WTC11 (cell line): ENCODE data around the gene ARMH1. TPM values are rescaled to one million over a fixed set of nuclear protein-coding genes. Genes with fewer than 3 reads are reported as not detected.

ENCODE experiments used
- ATAC-seq: fragments of 200-7000 bp; cut with Tn5 transposase; 2 replicates; pipeline ENCODE4 v1.10.0; 2021; ENCODE audit warnings: mild to moderate bottlenecking, moderate library complexity
- CTCF ChIA-PET: fragments of 300-600 bp; sonication (Branson Sonifier 250); formaldehyde crosslinking; loops from one replicate; lab custom pipeline; 2021; ENCODE audit warnings: antibody characterized with exemption; lab: Charles Lee
- POLR2A ChIA-PET: fragments of 350-600 bp; sonication (Branson Sonifier 250); formaldehyde crosslinking; loops from one replicate; lab custom pipeline; 2021; ENCODE audit warnings: antibody characterized with exemption; lab: Charles Lee
- DNase-seq: peaks from one replicate; pipeline ENCODE4 v3.0.0; 2021; ENCODE audit warnings: low spot score
- H3K27ac Mint-ChIP-seq: 2 replicates; pipeline ENCODE4 v1.8.0; 2021; ENCODE audit warnings: mixed read lengths
- H3K27me3 Mint-ChIP-seq: 2 replicates; pipeline ENCODE4 v1.8.0; 2021; ENCODE audit warnings: low read depth, mild to moderate bottlenecking, moderate library complexity, mixed read lengths
- H3K36me3 Mint-ChIP-seq: 2 replicates; pipeline ENCODE4 v1.8.0; 2021; ENCODE audit warnings: mixed read lengths
- H3K4me1 Mint-ChIP-seq: 2 replicates; pipeline ENCODE4 v1.8.0; 2022; ENCODE audit warnings: mixed read lengths
- H3K4me3 Mint-ChIP-seq: 2 replicates; pipeline ENCODE4 v1.8.0; 2021; ENCODE audit warnings: mild to moderate bottlenecking, moderate library complexity, mixed read lengths
- H3K9me3 Mint-ChIP-seq: 2 replicates; pipeline ENCODE4 v1.8.0; 2021; ENCODE audit warnings: mixed read lengths
- CBFB ChIP-seq: sonication (generic); formaldehyde crosslinking; IDR thresholded peaks from 2 replicates; pipeline ENCODE4 v1.8.1; 2022; ENCODE audit warnings: mild to moderate bottlenecking, low read depth, missing genetic modification reagents
- CREB1 ChIP-seq: sonication (generic); formaldehyde crosslinking; IDR thresholded peaks from 2 replicates; pipeline ENCODE4 v1.8.0; 2023; ENCODE audit warnings: mild to moderate bottlenecking, missing genetic modification reagents
- GRHL2 ChIP-seq: fragments of 250-450 bp; sonication (Bioruptor Pico); IDR thresholded peaks from 2 replicates; pipeline ENCODE4 v1.8.0; 2022; ENCODE audit warnings: mild to moderate bottlenecking, moderate library complexity; ENCODE audit not compliant: insufficient replicate concordance, severe bottlenecking
- JAZF1 ChIP-seq: fragments of 250-450 bp; sonication (Bioruptor Pico); IDR thresholded peaks from 2 replicates; pipeline ENCODE4 v1.9.0; 2021; ENCODE audit warnings: moderate library complexity, mild to moderate bottlenecking, inconsistent platforms
- MXD4 ChIP-seq: fragments of 250-450 bp; sonication (Bioruptor Pico); IDR thresholded peaks from 2 replicates; pipeline ENCODE4 v1.8.0; 2021; ENCODE audit warnings: mild to moderate bottlenecking, moderate library complexity, borderline replicate concordance
- MYBL2 ChIP-seq: sonication (generic); formaldehyde crosslinking; IDR thresholded peaks from 2 replicates; pipeline ENCODE4 v1.8.1; 2023; ENCODE audit warnings: mild to moderate bottlenecking, moderate library complexity, missing genetic modification reagents
- NFYB ChIP-seq: sonication (generic); formaldehyde crosslinking; conservative IDR thresholded peaks from 2 replicates; pipeline ENCODE4 v1.8.0; 2022; ENCODE audit warnings: low read depth, missing genetic modification reagents
- NR1H2 ChIP-seq: sonication (generic); formaldehyde crosslinking; IDR thresholded peaks from 2 replicates; pipeline ENCODE4 v1.9.0; 2021; ENCODE audit warnings: mild to moderate bottlenecking, moderate library complexity, missing genetic modification reagents
- SMAD3 ChIP-seq: sonication (generic); formaldehyde crosslinking; IDR thresholded peaks from 2 replicates; pipeline ENCODE4 v1.8.0; 2022; ENCODE audit warnings: missing genetic modification reagents, mild to moderate bottlenecking, borderline replicate concordance
- ZBTB21 ChIP-seq: sonication (generic); formaldehyde crosslinking; IDR thresholded peaks from 2 replicates; pipeline ENCODE4 v1.8.1; 2023; ENCODE audit warnings: mild to moderate bottlenecking, missing genetic modification reagents, borderline replicate concordance
- ZNF423 ChIP-seq: fragments of 250-450 bp; sonication (Bioruptor Pico); IDR thresholded peaks from 2 replicates; pipeline ENCODE4 v2.1.2; 2022; ENCODE audit warnings: mild to moderate bottlenecking, moderate library complexity
- total RNA-seq: library from RNA; stranded (reverse); gene quantifications from 3 replicates; pipeline ENCODE4 v1.2.3, GENCODE V29; 2021
- TF ChIP-seq, protein P1 (sequence below): sonication (generic); formaldehyde crosslinking; IDR thresholded peaks from 2 replicates; pipeline ENCODE4 v1.8.1; 2022; ENCODE audit warnings: mild to moderate bottlenecking, moderate library complexity, missing genetic modification reagents
- TF ChIP-seq, protein P2 (sequence below): sonication (generic); formaldehyde crosslinking; IDR thresholded peaks from 2 replicates; pipeline ENCODE4 v1.8.1; 2023; ENCODE audit warnings: mild to moderate bottlenecking, missing genetic modification reagents
- TF ChIP-seq, protein P3 (sequence below): sonication (generic); formaldehyde crosslinking; conservative IDR thresholded peaks from 2 replicates; pipeline ENCODE4 v1.8.1; 2022; ENCODE audit warnings: mild to moderate bottlenecking, missing genetic modification reagents
- TF ChIP-seq, protein P4 (sequence below): sonication (generic); formaldehyde crosslinking; IDR thresholded peaks from 2 replicates; pipeline ENCODE4 v1.8.1; 2023; ENCODE audit warnings: mild to moderate bottlenecking, missing genetic modification reagents, moderate library complexity
- TF ChIP-seq, protein P5 (sequence below): sonication (generic); formaldehyde crosslinking; IDR thresholded peaks from 2 replicates; pipeline ENCODE4 v1.8.0; 2022; ENCODE audit warnings: missing genetic modification reagents
- TF ChIP-seq, protein P6 (sequence below): sonication (generic); formaldehyde crosslinking; IDR thresholded peaks from 2 replicates; pipeline ENCODE4 v1.8.0; 2023; ENCODE audit warnings: missing genetic modification reagents, mild to moderate bottlenecking, borderline replicate concordance
- TF ChIP-seq, protein P7 (sequence below): fragments of 250-450 bp; sonication (Bioruptor Pico); IDR thresholded peaks from 2 replicates; pipeline ENCODE4 v1.9.0; 2021; ENCODE audit warnings: mild to moderate bottlenecking, borderline replicate concordance

ARMH1 gene
- total RNA-seq, 1 experiment from 2014 or later, result 0.74 TPM

DNA sequence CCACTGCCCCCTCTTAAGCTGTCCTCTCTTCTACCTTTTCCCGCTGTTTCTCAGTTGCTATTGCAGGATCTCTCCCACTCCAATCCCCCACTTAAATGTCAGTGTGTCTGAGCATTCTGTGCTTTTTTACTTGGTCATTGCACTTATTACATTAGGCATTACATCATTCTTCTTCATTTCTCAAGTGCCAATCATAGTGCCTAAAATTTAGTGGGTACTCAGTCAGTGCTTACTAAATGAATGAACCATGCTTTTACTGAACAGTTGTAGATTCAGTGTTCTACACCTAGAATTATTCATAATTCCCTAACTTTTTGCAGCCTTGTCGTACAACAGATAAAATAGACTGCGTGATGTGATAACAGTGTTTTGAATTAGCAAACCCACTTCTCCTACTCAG lies 19.4 kb downstream of the ARMH1 start (continued):
- no peak for TF ChIP-seq CREB1 (CRISPR knock-in tag)

DNA sequence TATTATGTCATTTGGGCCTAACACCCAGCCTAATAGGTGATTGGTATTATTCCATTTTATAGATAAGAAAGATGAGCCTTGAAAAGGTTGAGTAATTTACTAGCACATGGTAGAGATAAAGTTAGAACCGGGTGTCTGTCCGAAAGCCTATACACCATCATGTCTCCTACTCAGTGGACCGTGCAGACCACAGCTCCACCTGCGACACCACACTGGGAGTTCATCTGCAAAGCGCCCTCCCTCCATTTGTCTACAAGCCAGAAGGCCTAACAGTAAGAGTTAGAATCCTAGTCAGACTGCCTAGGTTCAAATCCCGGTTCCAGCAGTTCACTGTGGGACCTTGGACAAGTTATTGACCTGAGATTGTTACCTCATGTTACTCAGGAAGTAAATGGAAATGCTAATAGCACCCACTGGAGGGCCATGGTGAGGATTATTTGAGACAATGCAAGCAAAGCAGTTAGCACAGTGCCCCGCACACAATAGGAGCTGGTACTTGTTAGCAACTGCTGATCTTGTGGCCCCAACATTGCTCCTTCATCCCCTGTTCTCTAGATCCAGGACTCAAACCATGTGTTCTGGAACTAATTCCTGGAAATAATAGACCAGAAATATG lies 20.5 kb downstream of the ARMH1 start:
- no peaks in the 10 kb centered on the region for H3K9me3 Mint-ChIP-seq
- H3K27me3 Mint-ChIP-seq, result peaks cover 3% of the 10 kb centered on the region; the same call in 1 of the 2 replicates
- H3K36me3 Mint-ChIP-seq, result no peaks in the 10 kb centered on the region
- ChIA-PET POLR2A (no interaction called here), CTCF (interaction anchor here (1.0 kb wide), 1 partner anchor 21 kb away, joined by 3 read pairs; the partner anchor contains the start of genes ARMH1 and TMEM53)
- ATAC-seq (no peak), DNase-seq (no peak)
- no peak overlapping the region for H3K4me3 Mint-ChIP-seq
- H3K4me1 Mint-ChIP-seq, result no peaks in the 10 kb centered on the region
- no peak overlapping the region for H3K27ac Mint-ChIP-seq
- TF ChIP-seq ZNF423 (CRISPR knock-in tag), result no peak
- TF ChIP-seq NFYB, result no peak
- TF ChIP-seq, protein P1, sequence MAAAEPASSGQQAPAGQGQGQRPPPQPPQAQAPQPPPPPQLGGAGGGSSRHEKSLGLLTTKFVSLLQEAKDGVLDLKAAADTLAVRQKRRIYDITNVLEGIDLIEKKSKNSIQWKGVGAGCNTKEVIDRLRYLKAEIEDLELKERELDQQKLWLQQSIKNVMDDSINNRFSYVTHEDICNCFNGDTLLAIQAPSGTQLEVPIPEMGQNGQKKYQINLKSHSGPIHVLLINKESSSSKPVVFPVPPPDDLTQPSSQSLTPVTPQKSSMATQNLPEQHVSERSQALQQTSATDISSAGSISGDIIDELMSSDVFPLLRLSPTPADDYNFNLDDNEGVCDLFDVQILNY, result no peak
- TF ChIP-seq JAZF1 (CRISPR knock-in tag), result no peak
- TF ChIP-seq CBFB (CRISPR knock-in tag), result no peak
- TF ChIP-seq, protein P2, sequence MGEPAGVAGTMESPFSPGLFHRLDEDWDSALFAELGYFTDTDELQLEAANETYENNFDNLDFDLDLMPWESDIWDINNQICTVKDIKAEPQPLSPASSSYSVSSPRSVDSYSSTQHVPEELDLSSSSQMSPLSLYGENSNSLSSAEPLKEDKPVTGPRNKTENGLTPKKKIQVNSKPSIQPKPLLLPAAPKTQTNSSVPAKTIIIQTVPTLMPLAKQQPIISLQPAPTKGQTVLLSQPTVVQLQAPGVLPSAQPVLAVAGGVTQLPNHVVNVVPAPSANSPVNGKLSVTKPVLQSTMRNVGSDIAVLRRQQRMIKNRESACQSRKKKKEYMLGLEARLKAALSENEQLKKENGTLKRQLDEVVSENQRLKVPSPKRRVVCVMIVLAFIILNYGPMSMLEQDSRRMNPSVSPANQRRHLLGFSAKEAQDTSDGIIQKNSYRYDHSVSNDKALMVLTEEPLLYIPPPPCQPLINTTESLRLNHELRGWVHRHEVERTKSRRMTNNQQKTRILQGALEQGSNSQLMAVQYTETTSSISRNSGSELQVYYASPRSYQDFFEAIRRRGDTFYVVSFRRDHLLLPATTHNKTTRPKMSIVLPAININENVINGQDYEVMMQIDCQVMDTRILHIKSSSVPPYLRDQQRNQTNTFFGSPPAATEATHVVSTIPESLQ, result no peak
- no peak for TF ChIP-seq MYBL2 (CRISPR knock-in tag)
- TF ChIP-seq, protein P3, sequence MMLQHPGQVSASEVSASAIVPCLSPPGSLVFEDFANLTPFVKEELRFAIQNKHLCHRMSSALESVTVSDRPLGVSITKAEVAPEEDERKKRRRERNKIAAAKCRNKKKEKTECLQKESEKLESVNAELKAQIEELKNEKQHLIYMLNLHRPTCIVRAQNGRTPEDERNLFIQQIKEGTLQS, result no peak
- TF ChIP-seq NR1H2, result no peak
- TF ChIP-seq, protein P4, sequence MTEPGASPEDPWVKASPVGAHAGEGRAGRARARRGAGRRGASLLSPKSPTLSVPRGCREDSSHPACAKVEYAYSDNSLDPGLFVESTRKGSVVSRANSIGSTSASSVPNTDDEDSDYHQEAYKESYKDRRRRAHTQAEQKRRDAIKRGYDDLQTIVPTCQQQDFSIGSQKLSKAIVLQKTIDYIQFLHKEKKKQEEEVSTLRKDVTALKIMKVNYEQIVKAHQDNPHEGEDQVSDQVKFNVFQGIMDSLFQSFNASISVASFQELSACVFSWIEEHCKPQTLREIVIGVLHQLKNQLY, result no peak
- TF ChIP-seq MXD4 (CRISPR knock-in tag), result no peak
- TF ChIP-seq, protein P5, sequence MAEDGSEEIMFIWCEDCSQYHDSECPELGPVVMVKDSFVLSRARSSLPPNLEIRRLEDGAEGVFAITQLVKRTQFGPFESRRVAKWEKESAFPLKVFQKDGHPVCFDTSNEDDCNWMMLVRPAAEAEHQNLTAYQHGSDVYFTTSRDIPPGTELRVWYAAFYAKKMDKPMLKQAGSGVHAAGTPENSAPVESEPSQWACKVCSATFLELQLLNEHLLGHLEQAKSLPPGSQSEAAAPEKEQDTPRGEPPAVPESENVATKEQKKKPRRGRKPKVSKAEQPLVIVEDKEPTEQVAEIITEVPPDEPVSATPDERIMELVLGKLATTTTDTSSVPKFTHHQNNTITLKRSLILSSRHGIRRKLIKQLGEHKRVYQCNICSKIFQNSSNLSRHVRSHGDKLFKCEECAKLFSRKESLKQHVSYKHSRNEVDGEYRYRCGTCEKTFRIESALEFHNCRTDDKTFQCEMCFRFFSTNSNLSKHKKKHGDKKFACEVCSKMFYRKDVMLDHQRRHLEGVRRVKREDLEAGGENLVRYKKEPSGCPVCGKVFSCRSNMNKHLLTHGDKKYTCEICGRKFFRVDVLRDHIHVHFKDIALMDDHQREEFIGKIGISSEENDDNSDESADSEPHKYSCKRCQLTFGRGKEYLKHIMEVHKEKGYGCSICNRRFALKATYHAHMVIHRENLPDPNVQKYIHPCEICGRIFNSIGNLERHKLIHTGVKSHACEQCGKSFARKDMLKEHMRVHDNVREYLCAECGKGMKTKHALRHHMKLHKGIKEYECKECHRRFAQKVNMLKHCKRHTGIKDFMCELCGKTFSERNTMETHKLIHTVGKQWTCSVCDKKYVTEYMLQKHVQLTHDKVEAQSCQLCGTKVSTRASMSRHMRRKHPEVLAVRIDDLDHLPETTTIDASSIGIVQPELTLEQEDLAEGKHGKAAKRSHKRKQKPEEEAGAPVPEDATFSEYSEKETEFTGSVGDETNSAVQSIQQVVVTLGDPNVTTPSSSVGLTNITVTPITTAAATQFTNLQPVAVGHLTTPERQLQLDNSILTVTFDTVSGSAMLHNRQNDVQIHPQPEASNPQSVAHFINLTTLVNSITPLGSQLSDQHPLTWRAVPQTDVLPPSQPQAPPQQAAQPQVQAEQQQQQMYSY (CRISPR knock-in tag), result no peak
- no peak for TF ChIP-seq ZBTB21 (CRISPR knock-in tag)
- TF ChIP-seq, protein P6, sequence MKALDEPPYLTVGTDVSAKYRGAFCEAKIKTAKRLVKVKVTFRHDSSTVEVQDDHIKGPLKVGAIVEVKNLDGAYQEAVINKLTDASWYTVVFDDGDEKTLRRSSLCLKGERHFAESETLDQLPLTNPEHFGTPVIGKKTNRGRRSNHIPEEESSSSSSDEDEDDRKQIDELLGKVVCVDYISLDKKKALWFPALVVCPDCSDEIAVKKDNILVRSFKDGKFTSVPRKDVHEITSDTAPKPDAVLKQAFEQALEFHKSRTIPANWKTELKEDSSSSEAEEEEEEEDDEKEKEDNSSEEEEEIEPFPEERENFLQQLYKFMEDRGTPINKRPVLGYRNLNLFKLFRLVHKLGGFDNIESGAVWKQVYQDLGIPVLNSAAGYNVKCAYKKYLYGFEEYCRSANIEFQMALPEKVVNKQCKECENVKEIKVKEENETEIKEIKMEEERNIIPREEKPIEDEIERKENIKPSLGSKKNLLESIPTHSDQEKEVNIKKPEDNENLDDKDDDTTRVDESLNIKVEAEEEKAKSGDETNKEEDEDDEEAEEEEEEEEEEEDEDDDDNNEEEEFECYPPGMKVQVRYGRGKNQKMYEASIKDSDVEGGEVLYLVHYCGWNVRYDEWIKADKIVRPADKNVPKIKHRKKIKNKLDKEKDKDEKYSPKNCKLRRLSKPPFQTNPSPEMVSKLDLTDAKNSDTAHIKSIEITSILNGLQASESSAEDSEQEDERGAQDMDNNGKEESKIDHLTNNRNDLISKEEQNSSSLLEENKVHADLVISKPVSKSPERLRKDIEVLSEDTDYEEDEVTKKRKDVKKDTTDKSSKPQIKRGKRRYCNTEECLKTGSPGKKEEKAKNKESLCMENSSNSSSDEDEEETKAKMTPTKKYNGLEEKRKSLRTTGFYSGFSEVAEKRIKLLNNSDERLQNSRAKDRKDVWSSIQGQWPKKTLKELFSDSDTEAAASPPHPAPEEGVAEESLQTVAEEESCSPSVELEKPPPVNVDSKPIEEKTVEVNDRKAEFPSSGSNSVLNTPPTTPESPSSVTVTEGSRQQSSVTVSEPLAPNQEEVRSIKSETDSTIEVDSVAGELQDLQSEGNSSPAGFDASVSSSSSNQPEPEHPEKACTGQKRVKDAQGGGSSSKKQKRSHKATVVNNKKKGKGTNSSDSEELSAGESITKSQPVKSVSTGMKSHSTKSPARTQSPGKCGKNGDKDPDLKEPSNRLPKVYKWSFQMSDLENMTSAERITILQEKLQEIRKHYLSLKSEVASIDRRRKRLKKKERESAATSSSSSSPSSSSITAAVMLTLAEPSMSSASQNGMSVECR (CRISPR knock-in tag), result no peak
- TF ChIP-seq, protein P7, sequence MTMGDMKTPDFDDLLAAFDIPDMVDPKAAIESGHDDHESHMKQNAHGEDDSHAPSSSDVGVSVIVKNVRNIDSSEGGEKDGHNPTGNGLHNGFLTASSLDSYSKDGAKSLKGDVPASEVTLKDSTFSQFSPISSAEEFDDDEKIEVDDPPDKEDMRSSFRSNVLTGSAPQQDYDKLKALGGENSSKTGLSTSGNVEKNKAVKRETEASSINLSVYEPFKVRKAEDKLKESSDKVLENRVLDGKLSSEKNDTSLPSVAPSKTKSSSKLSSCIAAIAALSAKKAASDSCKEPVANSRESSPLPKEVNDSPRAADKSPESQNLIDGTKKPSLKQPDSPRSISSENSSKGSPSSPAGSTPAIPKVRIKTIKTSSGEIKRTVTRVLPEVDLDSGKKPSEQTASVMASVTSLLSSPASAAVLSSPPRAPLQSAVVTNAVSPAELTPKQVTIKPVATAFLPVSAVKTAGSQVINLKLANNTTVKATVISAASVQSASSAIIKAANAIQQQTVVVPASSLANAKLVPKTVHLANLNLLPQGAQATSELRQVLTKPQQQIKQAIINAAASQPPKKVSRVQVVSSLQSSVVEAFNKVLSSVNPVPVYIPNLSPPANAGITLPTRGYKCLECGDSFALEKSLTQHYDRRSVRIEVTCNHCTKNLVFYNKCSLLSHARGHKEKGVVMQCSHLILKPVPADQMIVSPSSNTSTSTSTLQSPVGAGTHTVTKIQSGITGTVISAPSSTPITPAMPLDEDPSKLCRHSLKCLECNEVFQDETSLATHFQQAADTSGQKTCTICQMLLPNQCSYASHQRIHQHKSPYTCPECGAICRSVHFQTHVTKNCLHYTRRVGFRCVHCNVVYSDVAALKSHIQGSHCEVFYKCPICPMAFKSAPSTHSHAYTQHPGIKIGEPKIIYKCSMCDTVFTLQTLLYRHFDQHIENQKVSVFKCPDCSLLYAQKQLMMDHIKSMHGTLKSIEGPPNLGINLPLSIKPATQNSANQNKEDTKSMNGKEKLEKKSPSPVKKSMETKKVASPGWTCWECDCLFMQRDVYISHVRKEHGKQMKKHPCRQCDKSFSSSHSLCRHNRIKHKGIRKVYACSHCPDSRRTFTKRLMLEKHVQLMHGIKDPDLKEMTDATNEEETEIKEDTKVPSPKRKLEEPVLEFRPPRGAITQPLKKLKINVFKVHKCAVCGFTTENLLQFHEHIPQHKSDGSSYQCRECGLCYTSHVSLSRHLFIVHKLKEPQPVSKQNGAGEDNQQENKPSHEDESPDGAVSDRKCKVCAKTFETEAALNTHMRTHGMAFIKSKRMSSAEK (CRISPR knock-in tag), result no peak
- no peak for TF ChIP-seq SMAD3 (CRISPR knock-in tag)
- TF ChIP-seq GRHL2 (CRISPR knock-in tag), result no peak
